ENCODE results near the gene TENM4.

Gene TENM4

DNA sequence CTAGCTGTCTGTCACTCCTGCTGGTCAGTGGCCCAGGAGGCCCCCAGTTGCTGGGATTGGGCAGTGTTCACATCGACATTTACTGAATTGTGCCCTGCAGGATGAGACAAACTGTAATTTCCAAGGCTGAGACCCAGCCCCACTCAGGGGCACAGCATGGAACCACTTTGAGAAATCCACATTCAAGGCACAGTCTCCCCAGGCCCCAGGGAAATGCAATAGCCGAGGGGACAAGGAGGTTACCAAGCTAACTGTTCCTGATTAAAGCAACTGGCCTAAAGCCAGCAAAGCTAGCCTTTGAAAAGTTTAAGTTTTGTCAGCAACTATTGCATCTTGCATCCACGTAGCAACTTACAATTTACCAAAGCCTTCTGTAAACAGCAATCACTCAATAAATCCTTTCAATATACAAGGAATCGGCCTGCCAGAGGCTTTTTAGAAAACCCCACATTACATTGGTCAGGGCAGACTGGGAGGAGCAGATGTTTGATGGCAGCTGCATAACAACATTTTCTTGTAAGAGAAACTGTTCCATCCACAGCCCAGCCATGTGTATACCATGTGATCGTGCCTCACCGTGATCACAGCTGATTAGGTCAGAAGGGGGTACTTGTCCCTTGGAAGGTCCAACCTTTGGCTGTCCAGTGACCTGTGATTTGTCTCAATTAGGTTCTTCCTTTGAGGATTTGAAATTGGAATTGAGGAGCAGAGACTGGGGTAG is 103.9 kb downstream of the TENM4 start:
- DNase-seq, result no peak

- no peak for DNase-seq
Observed at GRCh38 chr11:79335681-79336080, 105.1 kb downstream of the TENM4 start.

GRCh38 chr11:79333355-79333754 is 107.5 kb downstream of the TENM4 start:
- DNase-seq, result no peak

DNA sequence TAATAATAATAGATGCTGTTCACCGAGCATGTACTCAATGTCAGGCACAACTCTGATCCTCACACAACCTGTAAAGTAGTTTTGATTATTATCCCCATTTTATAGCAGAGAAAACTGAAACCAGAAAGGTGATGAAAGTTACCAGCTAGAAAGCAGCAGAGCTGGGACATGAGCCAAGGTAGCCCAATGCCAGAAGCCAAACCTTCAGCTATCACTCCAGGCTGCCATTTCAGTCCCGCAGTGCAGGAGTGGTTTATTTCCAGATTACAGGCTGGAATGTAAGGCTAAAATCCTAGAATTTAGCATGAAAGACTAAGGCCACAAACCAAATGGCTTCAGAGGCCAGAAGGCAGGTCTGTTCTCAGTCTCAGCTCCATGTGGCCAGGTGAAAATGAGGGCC is 108.8 kb downstream of the TENM4 start:
- DNase-seq, result no peak

GRCh38 chr11:79331203-79331901 is 109.5 kb downstream of the TENM4 start:
- DNase-seq, result no peak

- no peak for DNase-seq
Observed at GRCh38 chr11:79330651-79331050, 110.2 kb downstream of the TENM4 start.

GRCh38 chr11:79329561-79329960 is 111.3 kb downstream of the TENM4 start:
- no peak for DNase-seq

GRCh38 chr11:79328402-79328801 is 112.4 kb downstream of the TENM4 start:
- DNase-seq, result no peak

- no peak for DNase-seq
Observed at GRCh38 chr11:79325851-79326250, 115.0 kb downstream of the TENM4 start.

DNA sequence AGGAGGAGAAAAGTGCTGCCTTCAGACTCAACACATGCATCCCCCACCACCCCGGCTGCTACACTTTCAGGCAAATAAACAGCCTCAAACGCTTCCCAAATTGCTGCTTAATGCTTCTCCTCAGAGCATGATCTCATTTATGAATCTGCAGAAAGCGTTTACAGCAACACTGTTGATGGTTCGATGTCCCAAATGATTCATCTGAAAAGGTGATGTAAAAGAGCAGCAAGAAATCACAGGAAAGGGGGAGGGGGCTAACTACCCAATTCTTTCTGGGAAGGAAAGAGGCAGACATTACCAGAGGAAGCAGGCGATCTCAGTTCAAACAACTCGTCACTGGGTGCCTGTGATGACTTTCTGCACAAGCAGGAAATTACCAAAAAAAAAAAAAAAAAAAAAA is 119.6 kb downstream of the TENM4 start:
- DNase-seq, result no peak

DNA sequence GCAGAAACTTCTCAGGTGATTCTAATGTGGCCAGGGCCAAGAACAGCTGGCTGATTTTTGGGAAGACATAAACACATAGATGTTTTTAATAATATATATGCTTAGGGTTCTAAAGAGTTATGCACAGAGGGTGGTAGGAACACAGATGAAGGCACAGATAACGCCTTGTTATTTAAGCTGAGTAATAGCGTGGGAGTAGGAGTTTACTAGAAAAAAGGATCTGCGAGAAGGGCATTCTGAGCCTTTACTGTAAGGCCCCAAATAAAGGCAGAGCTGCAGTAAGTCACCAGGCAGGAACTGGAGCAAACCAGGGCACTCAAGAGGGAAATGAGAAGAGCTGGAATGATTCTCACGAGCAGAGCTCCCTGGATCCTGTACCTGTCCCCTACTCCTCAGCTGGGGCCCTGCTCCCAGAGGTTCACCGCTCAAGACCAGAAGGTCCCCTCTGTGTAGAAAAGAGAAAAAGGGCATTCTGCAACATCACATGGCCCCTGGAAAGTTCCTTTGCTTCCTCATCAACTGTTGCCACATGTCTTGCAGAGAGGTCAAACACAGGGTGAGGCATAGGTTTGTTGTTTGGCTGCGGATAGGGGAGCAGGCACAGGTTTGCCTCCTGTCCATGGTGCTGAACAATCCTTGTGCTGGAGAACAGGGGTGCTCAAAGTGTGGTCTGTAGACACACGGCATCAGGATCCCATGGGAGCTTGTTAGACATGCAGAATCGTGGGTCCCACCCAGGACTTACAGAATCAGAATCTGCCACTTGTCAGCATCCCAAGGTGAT is 125.7 kb downstream of the TENM4 start:
- no peak for DNase-seq

DNA sequence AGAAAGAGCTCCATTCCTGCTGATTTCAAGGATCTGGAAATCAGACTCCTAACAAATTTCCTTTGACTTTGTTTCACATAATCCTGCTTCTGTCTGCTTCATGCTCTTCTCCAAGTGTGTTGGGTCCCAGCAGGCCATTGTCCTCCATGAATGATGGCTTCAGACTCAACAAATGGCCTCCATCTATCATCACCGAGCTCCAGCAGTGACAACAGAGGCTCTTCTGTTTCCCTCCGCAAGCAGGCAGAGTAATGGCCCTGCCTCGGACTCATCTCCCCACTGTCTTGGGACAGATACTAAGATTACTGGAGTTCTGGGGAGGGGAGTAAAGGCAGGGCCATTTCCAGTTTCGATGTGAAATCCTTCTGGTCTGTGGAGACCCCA is 127.3 kb downstream of the TENM4 start:
- DNase-seq, result no peak

- peak; percentile 11 for DNase-seq
Observed at GRCh38 chr11:79312617-79313529, 128.0 kb downstream of the TENM4 start.

- DNase-seq, result no peak
Observed at GRCh38 chr11:79311461-79311860, 129.4 kb downstream of the TENM4 start.

GRCh38 chr11:79309407-79309806 is 131.4 kb downstream of the TENM4 start:
- DNase-seq, result no peak

- no peak for DNase-seq
Observed at GRCh38 chr11:79308429-79308828, 132.4 kb downstream of the TENM4 start.

DNA sequence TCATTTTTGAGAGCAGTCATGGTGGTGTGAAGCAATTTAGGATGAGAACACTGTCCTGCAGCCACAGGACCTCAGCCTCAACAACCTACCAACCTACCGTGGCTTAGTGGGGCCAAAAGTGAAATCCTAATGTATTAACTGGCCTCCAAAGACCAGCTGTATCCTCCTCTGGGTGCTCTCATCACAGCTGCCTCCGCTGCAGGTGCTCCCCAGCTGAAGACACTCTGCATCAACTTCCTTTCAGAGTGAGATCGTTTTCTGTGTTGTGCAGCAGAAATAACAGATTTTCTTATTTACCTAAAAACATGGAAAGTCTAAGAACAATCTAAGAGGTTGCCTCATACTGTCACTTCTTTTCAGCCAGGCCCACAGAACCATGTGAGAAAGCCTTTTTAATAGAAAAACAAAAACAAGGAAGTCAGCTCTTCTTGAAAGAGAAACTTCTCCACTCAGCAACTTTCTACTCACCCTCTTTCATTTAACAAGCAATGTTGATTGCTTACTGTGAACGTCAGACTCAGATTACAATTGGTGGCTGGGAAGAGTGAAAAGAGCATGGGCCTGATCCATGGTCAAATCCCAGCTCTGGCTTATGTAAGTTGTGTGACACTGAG is 136.1 kb downstream of the TENM4 start:
- no peak for DNase-seq

GRCh38 chr11:79296141-79296540 is 144.7 kb downstream of the TENM4 start:
- no peak for DNase-seq

DNA sequence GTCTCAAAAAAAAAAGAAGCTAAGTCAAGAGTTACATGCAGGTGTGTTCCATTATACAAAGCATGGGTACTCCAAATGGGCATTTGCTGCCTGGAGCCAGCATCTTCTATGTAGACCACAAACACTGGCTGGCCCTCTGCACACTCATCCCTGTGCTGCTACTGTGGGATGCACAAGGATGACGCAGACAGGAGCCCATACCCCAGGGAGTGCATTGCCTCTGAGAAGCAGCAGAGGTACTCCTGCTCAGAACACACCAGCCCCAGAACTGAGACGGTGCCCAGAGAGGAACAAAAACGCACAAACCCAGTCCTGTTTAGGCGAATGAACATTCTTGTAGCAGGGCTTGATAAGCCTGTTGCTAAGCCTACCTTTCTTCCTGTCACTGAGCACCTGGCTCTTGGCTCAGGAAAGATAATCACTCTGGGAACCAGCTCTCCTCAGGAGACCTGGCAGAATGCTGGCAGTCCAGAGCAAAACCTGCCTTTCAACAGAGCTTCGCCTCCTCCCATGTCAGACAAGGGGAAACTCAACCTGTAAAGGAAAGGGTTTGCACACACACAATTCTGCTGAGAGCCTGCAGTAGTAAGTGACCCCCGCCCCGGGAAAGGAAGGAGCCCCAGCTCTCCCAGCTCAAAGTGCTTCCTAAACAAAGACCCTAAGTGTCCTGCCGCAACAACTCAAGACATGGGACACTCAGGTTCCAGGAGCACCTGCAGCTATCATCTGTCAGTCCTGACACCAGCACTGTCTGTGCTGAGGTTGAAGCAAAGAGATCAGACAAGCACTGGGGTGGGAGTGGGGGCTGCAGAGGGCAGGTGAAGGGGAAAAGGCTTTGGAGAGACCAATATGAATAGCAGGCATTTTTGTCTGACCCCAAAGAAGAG is 145.7 kb downstream of the TENM4 start:
- no peak for DNase-seq

- DNase-seq, result no peak
Observed at GRCh38 chr11:79291948-79292347, 148.9 kb downstream of the TENM4 start.

- DNase-seq, result no peak
Observed at GRCh38 chr11:79290761-79291160, 150.1 kb downstream of the TENM4 start.
